PC-9 (cell line): ENCODE results near the gene FAM131A. TPM values are rescaled to one million over a fixed set of nuclear protein-coding genes. Genes with fewer than 3 reads are reported as not detected.

Experiments
- BruUV-seq: library from RNA; stranded (reverse); fragments of 400-500 nt; replicated peaks from 2 replicates; lab custom pipeline; 2021; lab: Mats Ljungman, UMichigan
- CTCF ChIA-PET: fragments of 300-600 bp; sonication (Branson Sonifier 250); formaldehyde crosslinking; loops from one replicate; lab custom pipeline; 2022; ENCODE audit warnings: antibody characterized with exemption; lab: Charles Lee
- POLR2A ChIA-PET: fragments of 300-600 bp; sonication (Branson Sonifier 250); formaldehyde crosslinking; loops from one replicate; lab custom pipeline; 2022; ENCODE audit warnings: antibody characterized with exemption; ENCODE audit not compliant: unreplicated experiment; lab: Charles Lee
- DNase-seq, 2 experiments: peaks; one replicate each; pipeline versions ENCODE4 v3.0.0 to v3.0.0-alpha.2; 2015 to 2022; ENCODE audit warnings: mixed read lengths in 1 of 2
- H2AFZ ChIP-seq: fragments of 200-600 bp; sonication (generic); 2 replicates; pipeline ENCODE4 v1.8.1; 2017; ENCODE audit warnings: antibody characterized with exemption
- H3F3A ChIP-seq: fragments of 200-600 bp; sonication (generic); 2 replicates; pipeline ENCODE4 v1.8.1; 2017; ENCODE audit warnings: antibody characterized with exemption, mild to moderate bottlenecking, low read depth; ENCODE audit not compliant: insufficient read depth
- H3K27ac ChIP-seq: fragments of 200-600 bp; sonication (generic); 2 replicates; pipeline ENCODE4 v1.6.1; 2016; ENCODE audit warnings: mixed run types
- H3K27me3 ChIP-seq: fragments of 200-600 bp; sonication (generic); 2 replicates; pipeline ENCODE4 v1.6.1; 2016; ENCODE audit warnings: low read depth, mixed run types; ENCODE audit not compliant: insufficient read depth
- H3K36me3 ChIP-seq: fragments of 200-600 bp; sonication (generic); 2 replicates; pipeline ENCODE4 v1.6.1; 2016; ENCODE audit warnings: low read depth, mixed run types
- H3K4me1 ChIP-seq: fragments of 200-600 bp; sonication (generic); replicated peaks from 2 replicates; pipeline ENCODE4 v1.6.1; 2016; ENCODE audit warnings: mixed run types; ENCODE audit not compliant: insufficient read depth
- H3K4me2 ChIP-seq: fragments of 200-600 bp; sonication (generic); 2 replicates; pipeline ENCODE4 v1.6.1; 2017; ENCODE audit warnings: mixed run types
- H3K4me3 ChIP-seq: fragments of 200-600 bp; sonication (generic); 2 replicates; pipeline ENCODE4 v1.6.1; 2016; ENCODE audit warnings: mixed run types
- H3K79me2 ChIP-seq: fragments of 200-600 bp; sonication (generic); 2 replicates; pipeline ENCODE4 v1.6.1; 2017; ENCODE audit warnings: low read depth, mixed run types
- H3K9me2 ChIP-seq: fragments of 200-600 bp; sonication (generic); 2 replicates; pipeline ENCODE4 v1.8.1; 2017; ENCODE audit warnings: mild to moderate bottlenecking; ENCODE audit not compliant: insufficient read depth
- H3K9me3 ChIP-seq: fragments of 200-600 bp; sonication (generic); 2 replicates; pipeline ENCODE4 v1.8.1; 2016; ENCODE audit warnings: low read depth; ENCODE audit not compliant: insufficient read depth
- H4K20me1 ChIP-seq: fragments of 200-600 bp; sonication (generic); 2 replicates; pipeline ENCODE4 v1.8.1; 2017; ENCODE audit not compliant: insufficient read depth
- EZH2 ChIP-seq: fragments of 200-600 bp; sonication (generic); IDR thresholded peaks from 2 replicates; pipeline ENCODE4 v1.8.0; 2017; ENCODE audit warnings: antibody characterized with exemption, low read depth
- intact Hi-C: fragments of 100-400 bp; cut with micrococcal nuclease; formaldehyde crosslinking; loops from one replicate; pipeline ENCODE4 v1.10.0; 2022; ENCODE audit not compliant: unreplicated experiment
- total RNA-seq: library from RNA; stranded (reverse); gene quantifications from 2 replicates; pipeline ENCODE4 v1.2.3, GENCODE V29; 2021
- TF ChIP-seq, protein P1 (sequence below): fragments of 200-600 bp; sonication (generic); conservative IDR thresholded peaks from 2 replicates; pipeline ENCODE4 v1.6.1; 2017; ENCODE audit warnings: mixed run types, antibody characterized with exemption, mild to moderate bottlenecking, moderate library complexity

Gene FAM131A
- total RNA-seq, 1 experiment from 2014 or later: 25.5 TPM

DNA sequence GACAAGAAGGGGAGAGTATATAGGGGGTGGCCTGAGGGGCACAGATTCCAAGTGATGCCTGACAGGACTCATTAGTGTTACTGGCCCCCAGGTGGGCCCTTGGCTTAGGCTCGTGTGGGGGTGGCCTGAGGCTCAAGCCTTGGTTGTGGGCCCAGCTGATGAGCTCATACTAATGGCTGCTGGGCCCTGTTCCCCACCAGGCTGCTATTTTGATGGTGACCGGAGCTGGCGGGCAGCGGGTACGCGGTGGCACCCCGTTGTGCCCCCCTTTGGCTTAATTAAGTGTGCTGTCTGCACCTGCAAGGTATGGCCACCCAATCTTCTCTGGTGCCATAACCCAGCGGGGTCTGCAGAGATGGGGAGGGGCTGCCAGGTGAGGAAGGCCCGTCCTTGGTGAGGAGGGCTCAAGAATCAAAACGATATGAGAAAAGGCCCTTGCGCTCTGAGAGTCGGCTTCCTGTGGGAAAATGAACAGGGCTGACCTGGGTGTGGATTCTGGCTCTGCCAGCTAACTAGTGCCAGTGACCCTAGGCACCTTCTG lies 49.8 kb downstream of the FAM131A start:
- Histone ChIP-seq H3K4me2 (no peak overlapping the region), H3K36me3 (no peaks in the 10 kb centered on the region), H3K4me1 (no peaks in the 10 kb centered on the region), H3K79me2 (no peaks in the 10 kb centered on the region), H3K27me3 (peaks cover 82% of the 10 kb centered on the region), H3K9me3 (no peaks in the 10 kb centered on the region), H3K4me3 (no peak overlapping the region), H3K9me2 (no peaks in the 10 kb centered on the region), H2AFZ (no peak overlapping the region), H4K20me1 (no peaks in the 10 kb centered on the region), H3K27ac (no peak overlapping the region), H3F3A (no peaks in the 10 kb centered on the region)
- no peak for TF ChIP-seq EZH2
- TF ChIP-seq, protein P1, sequence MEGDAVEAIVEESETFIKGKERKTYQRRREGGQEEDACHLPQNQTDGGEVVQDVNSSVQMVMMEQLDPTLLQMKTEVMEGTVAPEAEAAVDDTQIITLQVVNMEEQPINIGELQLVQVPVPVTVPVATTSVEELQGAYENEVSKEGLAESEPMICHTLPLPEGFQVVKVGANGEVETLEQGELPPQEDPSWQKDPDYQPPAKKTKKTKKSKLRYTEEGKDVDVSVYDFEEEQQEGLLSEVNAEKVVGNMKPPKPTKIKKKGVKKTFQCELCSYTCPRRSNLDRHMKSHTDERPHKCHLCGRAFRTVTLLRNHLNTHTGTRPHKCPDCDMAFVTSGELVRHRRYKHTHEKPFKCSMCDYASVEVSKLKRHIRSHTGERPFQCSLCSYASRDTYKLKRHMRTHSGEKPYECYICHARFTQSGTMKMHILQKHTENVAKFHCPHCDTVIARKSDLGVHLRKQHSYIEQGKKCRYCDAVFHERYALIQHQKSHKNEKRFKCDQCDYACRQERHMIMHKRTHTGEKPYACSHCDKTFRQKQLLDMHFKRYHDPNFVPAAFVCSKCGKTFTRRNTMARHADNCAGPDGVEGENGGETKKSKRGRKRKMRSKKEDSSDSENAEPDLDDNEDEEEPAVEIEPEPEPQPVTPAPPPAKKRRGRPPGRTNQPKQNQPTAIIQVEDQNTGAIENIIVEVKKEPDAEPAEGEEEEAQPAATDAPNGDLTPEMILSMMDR: no peak
- POLR2A ChIA-PET: interaction anchor here (0.6 kb wide), 1 partner anchor 14 kb away, joined by 3 read pairs; no protein-coding TSS in a partner anchor
- BruUV-seq: no TSS peak
- intact Hi-C loops: no loop called here
- CTCF ChIA-PET: no interaction called here
- DNase-seq: no peak

DNA sequence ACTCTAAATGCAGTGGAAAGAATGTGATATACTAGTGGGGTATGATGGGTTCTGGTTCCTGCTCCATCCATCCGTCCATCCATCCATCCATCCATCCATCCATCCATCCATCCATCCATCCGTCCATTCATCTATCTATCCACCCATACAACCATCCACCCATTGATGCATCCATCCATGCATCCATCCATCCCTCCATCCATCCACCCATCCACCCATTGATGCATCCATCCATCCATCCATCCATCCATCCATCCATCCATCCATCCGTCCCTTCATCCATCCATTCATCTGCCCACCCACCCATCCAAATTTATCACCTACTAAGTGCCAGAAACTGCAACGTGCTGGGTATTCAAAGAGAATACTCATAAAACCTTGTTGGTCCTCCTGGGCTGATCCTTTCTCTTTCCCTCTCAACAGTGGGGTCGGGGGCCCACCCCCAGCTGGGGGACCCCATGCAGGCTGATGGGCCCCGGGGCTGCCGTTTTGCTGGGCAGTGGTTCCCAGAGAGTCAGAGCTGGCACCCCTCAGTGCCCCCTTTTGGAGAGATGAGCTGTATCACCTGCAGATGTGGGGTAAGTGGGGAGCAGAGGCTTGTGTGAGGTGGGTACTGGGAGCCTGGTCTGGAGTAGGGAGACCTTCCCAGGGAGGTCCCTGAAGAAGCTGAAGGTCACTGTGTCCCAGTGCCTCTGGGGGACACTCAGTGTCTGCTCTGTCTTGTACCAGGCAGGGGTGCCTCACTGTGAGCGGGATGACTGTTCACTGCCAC lies 51.0 kb downstream of the FAM131A start:
- DNase-seq: no peak
- Histone ChIP-seq H3K4me2 (no peak overlapping the region), H3K27me3 (peaks cover 79% of the 10 kb centered on the region), H3K9me3 (no peaks in the 10 kb centered on the region), H3K79me2 (no peaks in the 10 kb centered on the region), H3K4me1 (no peaks in the 10 kb centered on the region), H3K4me3 (no peak overlapping the region), H3K27ac (no peak overlapping the region), H3F3A (no peaks in the 10 kb centered on the region), H4K20me1 (no peaks in the 10 kb centered on the region), H2AFZ (no peak overlapping the region), H3K36me3 (no peaks in the 10 kb centered on the region), H3K9me2 (no peaks in the 10 kb centered on the region)
- no TSS peak for BruUV-seq
- intact Hi-C loops: no loop called here
- ChIA-PET CTCF (no interaction called here), POLR2A (no interaction called here)
- no peak for TF ChIP-seq EZH2
- TF ChIP-seq, protein P1: no peak

DNA sequence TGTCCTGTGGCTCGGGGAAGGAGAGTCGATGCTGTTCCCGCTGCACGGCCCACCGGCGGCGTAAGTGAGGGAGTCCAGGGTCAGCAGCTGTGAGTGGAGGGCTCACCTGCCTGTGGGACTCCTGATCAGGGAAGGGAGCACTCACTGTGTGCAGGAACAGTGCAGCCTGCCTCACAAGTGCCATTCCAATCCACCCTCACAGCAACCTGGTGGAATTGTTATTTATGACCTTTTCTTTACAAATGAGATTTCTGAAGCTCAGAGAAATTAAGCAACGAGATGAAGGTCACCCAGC lies 51.5 kb downstream of the FAM131A start:
- ChIA-PET POLR2A (no interaction called here), CTCF (interaction anchor here (0.6 kb wide), 1 partner anchor 148 kb away, joined by 3 read pairs; no protein-coding TSS in a partner anchor)
- Histone ChIP-seq H3K27ac (no peak overlapping the region), H3K9me3 (no peaks in the 10 kb centered on the region), H4K20me1 (no peaks in the 10 kb centered on the region), H3K4me3 (no peak overlapping the region), H3K9me2 (no peaks in the 10 kb centered on the region), H3K4me2 (no peak overlapping the region), H3K79me2 (no peaks in the 10 kb centered on the region), H3K27me3 (peaks cover 82% of the 10 kb centered on the region), H3F3A (no peaks in the 10 kb centered on the region), H2AFZ (no peak overlapping the region), H3K4me1 (no peaks in the 10 kb centered on the region), H3K36me3 (no peaks in the 10 kb centered on the region)
- BruUV-seq: no TSS peak
- no peak for DNase-seq
- intact Hi-C loops: no loop called here
- no peak for TF ChIP-seq EZH2
- TF ChIP-seq, protein P1: no peak
